ENCODE data around the gene GRIK3. TPM values are rescaled to one million over a fixed set of nuclear protein-coding genes. Genes with fewer than 3 reads are reported as not detected.

Gene GRIK3
- total RNA-seq, 6 experiments from 2014 or later, result 0.07 TPM; not detected in 5

DNA sequence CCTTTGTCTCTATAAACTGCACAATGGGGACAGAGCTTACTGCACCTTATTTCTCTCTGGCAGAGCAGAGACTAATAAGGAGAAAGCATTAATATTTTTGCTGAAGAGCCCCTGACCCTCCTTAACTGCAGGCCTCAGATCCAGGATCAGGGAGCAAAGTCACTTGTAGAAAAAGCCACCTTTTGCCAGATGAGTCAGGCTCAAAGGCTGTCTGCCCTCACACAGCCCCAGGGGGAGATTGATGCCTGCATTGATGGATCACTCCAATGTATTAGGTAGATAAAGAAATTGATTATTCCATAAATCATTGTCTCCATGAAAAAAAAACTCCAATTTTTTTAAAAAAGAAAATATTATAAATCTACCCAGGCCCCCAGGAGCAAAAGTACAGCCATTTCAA is 15.8 kb downstream of the GRIK3 start:
- DNase-seq (no peak), ATAC-seq (no peak)
- intact Hi-C loops (cut with DNase I), result no loop called here
- Histone ChIP-seq H3K9me3 (no peaks in the 10 kb centered on the region), H3K27me3 (no peaks in the 10 kb centered on the region), H3K36me3 (no peaks in the 10 kb centered on the region), H3K27ac (no peak overlapping the region), H3K4me1 (no peaks in the 10 kb centered on the region), H3K4me3 (no peak overlapping the region)
- no peak for TF ChIP-seq POLR2A (IDR thresholded peaks at IDR 0.05)
- TF ChIP-seq, protein P1, sequence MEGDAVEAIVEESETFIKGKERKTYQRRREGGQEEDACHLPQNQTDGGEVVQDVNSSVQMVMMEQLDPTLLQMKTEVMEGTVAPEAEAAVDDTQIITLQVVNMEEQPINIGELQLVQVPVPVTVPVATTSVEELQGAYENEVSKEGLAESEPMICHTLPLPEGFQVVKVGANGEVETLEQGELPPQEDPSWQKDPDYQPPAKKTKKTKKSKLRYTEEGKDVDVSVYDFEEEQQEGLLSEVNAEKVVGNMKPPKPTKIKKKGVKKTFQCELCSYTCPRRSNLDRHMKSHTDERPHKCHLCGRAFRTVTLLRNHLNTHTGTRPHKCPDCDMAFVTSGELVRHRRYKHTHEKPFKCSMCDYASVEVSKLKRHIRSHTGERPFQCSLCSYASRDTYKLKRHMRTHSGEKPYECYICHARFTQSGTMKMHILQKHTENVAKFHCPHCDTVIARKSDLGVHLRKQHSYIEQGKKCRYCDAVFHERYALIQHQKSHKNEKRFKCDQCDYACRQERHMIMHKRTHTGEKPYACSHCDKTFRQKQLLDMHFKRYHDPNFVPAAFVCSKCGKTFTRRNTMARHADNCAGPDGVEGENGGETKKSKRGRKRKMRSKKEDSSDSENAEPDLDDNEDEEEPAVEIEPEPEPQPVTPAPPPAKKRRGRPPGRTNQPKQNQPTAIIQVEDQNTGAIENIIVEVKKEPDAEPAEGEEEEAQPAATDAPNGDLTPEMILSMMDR (IDR thresholded peaks at IDR 0.05), result no peak

DNA sequence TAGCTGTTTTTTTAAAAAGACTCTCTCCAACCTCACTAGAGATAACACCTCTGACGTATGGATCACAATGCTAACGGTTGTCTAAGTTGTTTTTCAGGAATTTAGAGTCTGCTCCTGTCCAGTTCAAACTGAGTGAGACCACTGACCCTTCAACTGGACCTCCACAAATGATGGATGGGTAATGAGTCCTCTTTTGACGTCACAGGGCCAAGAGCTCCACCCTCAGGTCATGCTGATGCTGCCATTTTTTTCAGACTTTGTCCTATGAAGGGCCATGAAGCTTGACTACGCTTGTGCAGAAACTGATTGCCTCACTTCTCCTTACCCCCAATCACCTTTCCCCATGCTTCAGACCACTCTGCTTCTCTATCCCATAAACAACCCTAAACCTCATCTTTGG is 16.6 kb downstream of the GRIK3 start:
- ATAC-seq (no peak), DNase-seq (no peak)
- 40% methylated on average over 4 of the region's 4 CpGs for WGBS (ENCODE audit: insufficient coverage, low coverage, low lambda C conversion rate, missing lambda C conversion rate)
- Histone ChIP-seq H3K9me3 (no peaks in the 10 kb centered on the region), H3K4me3 (no peak overlapping the region), H3K27ac (no peak overlapping the region), H3K4me1 (no peaks in the 10 kb centered on the region), H3K27me3 (no peaks in the 10 kb centered on the region), H3K36me3 (no peaks in the 10 kb centered on the region)
- TF ChIP-seq, protein P1 (IDR thresholded peaks at IDR 0.05), result no peak
- TF ChIP-seq POLR2A (IDR thresholded peaks at IDR 0.05), result no peak
- intact Hi-C loops (cut with DNase I), result no loop called here

GRCh38 chr1:37016121-37016520 is 18.2 kb downstream of the GRIK3 start:
- Histone ChIP-seq H3K4me1 (no peaks in the 10 kb centered on the region), H3K27ac (no peak overlapping the region), H3K9me3 (no peaks in the 10 kb centered on the region), H3K27me3 (no peaks in the 10 kb centered on the region), H3K4me3 (no peak overlapping the region), H3K36me3 (no peaks in the 10 kb centered on the region)
- TF ChIP-seq, protein P1 (IDR thresholded peaks at IDR 0.05), result no peak
- TF ChIP-seq POLR2A (IDR thresholded peaks at IDR 0.05), result no peak
- intact Hi-C loops (cut with DNase I), result no loop called here
- DNase-seq (no peak), ATAC-seq (no peak)

DNA sequence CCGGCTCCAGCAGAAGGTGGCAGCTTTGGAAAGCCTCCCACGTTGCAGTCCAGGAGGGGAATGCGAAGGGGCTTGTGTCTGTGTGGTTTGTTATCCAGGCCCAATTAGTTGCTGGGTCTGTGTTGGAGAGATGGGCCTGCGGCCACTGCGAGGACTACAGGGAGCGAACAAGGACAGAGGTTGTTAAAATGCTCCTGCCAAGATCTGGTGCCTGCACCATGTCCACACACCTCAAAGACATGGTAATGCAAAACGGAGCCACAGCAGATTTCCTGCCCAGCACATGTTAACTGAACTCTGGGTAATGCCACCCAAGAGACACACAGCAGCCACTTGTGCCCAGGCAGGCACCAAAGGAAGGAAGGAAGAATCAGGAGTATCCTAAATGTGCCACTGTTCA is 18.6 kb downstream of the GRIK3 start:
- Histone ChIP-seq H3K4me1 (no peaks in the 10 kb centered on the region), H3K9me3 (no peaks in the 10 kb centered on the region), H3K27me3 (no peaks in the 10 kb centered on the region), H3K27ac (no peak overlapping the region), H3K36me3 (no peaks in the 10 kb centered on the region), H3K4me3 (no peak overlapping the region)
- no peak for TF ChIP-seq POLR2A (IDR thresholded peaks at IDR 0.05)
- TF ChIP-seq, protein P1 (IDR thresholded peaks at IDR 0.05), result no peak
- intact Hi-C loops (cut with DNase I), result no loop called here
- 40% methylated on average over 1 of the region's 7 CpGs for whole genome bisulfite sequencing (ENCODE audit: insufficient coverage, low coverage, low lambda C conversion rate, missing lambda C conversion rate)
- ATAC-seq, result no peak
- no peak for DNase-seq

DNA sequence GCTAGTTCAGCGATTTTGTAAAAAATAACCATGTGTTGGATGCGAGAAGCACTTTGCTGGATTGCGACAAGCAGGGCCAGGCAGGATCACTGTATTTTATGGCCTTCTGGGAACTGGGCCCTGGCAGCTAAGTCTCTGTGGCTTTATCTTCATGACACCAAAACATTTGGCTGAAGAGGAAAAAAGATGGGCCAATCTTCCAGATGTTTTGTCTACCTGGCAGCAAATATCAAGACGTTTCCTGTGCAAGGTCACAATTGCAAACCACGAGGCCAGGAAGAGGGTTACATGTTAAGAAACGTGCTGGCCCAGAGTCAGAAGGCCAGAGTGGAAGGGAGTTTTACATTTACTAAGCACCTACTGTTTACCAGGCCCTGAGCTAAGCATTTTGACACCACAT is 22.1 kb downstream of the GRIK3 start:
- Histone ChIP-seq H3K4me3 (no peak overlapping the region), H3K27me3 (no peaks in the 10 kb centered on the region), H3K4me1 (no peaks in the 10 kb centered on the region), H3K9me3 (no peaks in the 10 kb centered on the region), H3K36me3 (no peaks in the 10 kb centered on the region), H3K27ac (no peak overlapping the region)
- intact Hi-C loops (cut with DNase I), result no loop called here
- DNase-seq (no peak), ATAC-seq (no peak)
- WGBS (ENCODE audit: insufficient coverage, low coverage, low lambda C conversion rate, missing lambda C conversion rate), result 43% methylated on average over 5 of the region's 6 CpGs
- TF ChIP-seq POLR2A (IDR thresholded peaks at IDR 0.05), result no peak
- TF ChIP-seq, protein P1 (IDR thresholded peaks at IDR 0.05), result no peak

Data from right lobe of liver (tissue), 6 donors.